OCI-LY1 (cell line): ENCODE measurements around the gene HID1.

ENCODE experiments used
- EZH2 ChIP-seq: fragments of 200-600 bp; sonication (generic), shearing (Covaris generic); IDR thresholded peaks from 2 replicates; pipeline ENCODE4 v1.8.0; 2017; ENCODE audit warnings: borderline replicate concordance, mixed run types, mild to moderate bottlenecking, antibody characterized with exemption, low read length, moderate library complexity, mixed read lengths
- TF ChIP-seq, protein P1 (sequence below): fragments of 200-600 bp; sonication (generic), shearing (Covaris generic); IDR thresholded peaks from 2 replicates; pipeline ENCODE4 v1.5.1; 2017; ENCODE audit warnings: mild to moderate bottlenecking, antibody characterized with exemption, low read length, moderate library complexity, mixed read lengths

DNA sequence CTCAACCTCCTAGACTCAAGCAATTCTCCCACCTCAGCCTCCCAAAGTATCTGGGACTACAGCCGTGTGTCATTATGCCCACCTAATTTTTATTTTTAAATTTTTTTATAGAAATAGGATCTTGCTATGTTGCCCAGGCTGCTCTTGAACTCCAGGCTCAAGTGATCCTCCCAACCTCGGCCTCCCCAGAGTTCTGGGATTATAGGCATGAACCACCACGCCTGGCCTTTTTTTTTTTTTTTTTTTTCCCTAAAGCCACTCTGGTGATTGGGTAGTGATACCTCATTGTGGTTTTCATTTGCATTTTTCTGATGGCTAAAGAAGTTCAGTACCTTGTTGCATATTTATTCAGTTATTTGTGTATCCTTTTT, 13.6 kb upstream of the HID1 start:
- TF ChIP-seq, protein P1, sequence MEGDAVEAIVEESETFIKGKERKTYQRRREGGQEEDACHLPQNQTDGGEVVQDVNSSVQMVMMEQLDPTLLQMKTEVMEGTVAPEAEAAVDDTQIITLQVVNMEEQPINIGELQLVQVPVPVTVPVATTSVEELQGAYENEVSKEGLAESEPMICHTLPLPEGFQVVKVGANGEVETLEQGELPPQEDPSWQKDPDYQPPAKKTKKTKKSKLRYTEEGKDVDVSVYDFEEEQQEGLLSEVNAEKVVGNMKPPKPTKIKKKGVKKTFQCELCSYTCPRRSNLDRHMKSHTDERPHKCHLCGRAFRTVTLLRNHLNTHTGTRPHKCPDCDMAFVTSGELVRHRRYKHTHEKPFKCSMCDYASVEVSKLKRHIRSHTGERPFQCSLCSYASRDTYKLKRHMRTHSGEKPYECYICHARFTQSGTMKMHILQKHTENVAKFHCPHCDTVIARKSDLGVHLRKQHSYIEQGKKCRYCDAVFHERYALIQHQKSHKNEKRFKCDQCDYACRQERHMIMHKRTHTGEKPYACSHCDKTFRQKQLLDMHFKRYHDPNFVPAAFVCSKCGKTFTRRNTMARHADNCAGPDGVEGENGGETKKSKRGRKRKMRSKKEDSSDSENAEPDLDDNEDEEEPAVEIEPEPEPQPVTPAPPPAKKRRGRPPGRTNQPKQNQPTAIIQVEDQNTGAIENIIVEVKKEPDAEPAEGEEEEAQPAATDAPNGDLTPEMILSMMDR, result no peak
- TF ChIP-seq EZH2, result no peak
